Stimulated activated CD4-positive, alpha-beta T cell treated with anti-CD3 and anti-CD28 coated beads, Interleukin-1b, Interleukin-23, amount 100 ng/mL, for 24 hours (primary cell): ENCODE measurements around the gene RHBDF2.
A peak's percentile ranks its signal among the peaks of the same experiment; 100 is the strongest.

Experiments
- DNase-seq, 4 experiments: peaks; one replicate each; pipeline ENCODE4 v3.0.0-alpha.2; 2020; ENCODE audit warnings: low read depth in 4 of 4, low spot score in 1 of 4

Gene RHBDF2

GRCh38 chr17:76501018-76501826 is at the start of gene RHBDF2:
Gene RHBDF2, minus strand, starts transcription at chr17:76501423. Its CDS starts 19,899 bp downstream, at chr17:76481524.
- peak; percentile 80 to 99 (median 94) for DNase-seq

GRCh38 chr17:76549539-76549938 is 48.3 kb upstream of the RHBDF2 start:
- DNase-seq, result no peak

DNA sequence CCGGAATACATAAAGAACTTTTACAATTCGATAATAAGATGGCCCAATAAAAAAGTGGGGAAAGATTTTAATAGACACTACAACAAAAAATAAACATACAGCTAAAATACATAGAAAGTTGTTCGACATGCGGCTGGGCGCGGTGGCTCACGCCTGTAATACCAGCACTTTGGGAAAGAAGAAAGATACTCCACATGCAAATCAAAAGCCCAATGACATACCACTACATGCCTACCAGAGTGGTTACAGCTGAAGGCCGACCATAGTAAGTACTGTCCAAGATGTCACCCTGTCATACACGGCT is 47.9 kb upstream of the RHBDF2 start:
- no peak for DNase-seq

GRCh38 chr17:76548378-76549214 is 47.4 kb upstream of the RHBDF2 start:
- no peak for DNase-seq

DNA sequence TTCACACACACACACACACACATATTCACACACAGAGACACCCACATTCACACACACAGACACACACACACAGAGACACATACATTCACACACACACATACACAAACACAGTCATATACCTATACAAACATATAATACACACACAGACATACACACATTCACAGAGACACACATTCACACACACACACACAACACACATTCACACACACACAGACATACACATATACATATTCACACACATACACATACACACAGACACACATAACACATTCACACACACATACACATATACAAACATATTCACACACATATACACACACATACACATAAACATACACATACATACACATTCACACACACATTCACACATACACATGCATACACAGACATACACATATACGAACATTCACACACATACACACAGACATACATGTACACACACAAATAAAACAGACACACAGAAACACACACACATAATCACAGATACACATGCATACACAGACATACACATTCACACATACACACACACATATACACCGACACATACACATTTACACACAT is 46.5 kb upstream of the RHBDF2 start:
- DNase-seq, result no peak

DNA sequence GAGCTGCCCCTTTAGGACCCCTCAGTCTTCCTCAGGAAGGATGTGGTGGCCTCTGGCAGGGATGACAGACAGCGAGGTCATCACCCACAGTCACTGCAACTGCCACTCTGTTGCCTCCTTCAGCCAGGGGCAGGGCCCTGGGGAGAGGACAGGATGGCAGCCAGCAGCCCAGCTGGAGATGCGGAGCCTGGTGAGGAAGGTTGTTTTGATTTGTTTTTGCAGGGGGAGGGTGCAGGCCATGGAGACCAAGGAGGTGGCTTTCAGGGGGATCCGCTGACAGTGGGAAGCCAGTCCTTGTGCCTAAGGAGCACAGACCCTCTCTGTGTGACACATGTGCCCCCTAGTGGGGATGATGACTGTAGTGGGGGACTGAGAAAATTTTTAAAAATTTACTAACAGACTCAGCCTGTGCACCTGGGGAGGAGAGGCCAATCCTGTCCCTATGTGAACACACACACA is 46.0 kb upstream of the RHBDF2 start:
- DNase-seq, result no peak

DNA sequence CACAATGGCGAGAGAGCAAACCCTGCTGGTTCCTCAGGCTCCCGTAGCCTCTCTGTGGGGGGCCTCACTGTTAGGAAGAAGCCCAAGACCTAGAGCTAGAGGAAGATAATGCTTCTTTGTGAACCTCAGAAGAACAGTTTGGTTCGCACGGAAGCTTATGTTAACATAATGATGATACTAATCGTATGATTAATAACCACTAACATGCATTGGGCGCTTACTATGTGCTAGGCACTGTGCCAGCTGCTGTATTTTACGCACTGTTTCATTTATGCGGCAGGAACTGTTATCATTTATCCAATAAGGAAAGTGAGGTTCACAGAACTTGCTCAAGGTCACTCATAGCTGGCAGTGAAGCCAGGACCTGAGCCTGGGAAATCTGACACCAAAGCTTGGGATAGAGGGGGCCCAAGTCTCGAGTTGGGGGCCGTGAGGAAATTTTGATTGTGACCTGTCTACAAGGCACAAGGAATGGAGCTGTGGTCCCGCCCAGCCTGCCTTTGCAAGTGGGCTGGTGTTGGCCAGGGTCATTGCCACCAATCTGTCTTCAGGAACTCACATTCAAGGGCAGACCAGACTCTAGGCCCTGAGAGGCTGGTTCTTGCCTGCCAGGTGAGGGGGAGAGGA is 45.4 kb upstream of the RHBDF2 start:
- DNase-seq, result no peak

DNA sequence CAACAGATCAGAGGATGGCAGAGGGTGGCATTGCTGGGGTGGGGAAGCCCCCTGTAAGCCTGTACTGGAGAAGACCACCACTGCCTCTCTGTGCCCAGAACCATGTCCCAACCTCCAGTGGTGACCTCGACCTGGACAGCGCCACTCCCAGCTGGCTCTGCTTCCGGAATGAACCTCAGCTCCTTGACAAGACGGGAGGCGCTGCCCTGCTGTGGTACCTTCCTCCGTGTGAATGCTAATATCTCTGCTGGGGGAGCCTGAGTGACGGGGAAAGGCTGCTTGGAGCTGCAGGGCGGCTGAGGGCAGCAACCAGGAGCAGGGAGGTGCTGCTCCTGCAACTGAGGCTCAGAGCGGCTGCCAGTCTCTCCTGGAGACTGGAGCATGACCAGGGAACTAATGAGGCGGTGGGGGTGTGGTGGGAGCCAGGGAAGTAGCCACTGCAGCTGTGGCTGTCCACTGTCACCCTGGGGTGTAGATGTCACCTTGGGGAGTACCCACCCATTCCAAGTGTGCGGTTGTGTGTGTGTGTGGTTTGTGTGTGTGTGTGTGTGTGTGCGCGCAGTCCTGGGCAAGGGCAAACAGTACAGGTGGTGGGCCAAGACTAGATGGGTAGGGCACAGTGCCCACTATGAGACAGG is 44.8 kb upstream of the RHBDF2 start:
- no peak for DNase-seq

GRCh38 chr17:76544546-76545365 is 43.5 kb upstream of the RHBDF2 start:
- DNase-seq, result no peak

- DNase-seq, result no peak
These were observed 42.8 kb upstream of the RHBDF2 start for GRCh38 chr17:76543826-76544545.

DNA sequence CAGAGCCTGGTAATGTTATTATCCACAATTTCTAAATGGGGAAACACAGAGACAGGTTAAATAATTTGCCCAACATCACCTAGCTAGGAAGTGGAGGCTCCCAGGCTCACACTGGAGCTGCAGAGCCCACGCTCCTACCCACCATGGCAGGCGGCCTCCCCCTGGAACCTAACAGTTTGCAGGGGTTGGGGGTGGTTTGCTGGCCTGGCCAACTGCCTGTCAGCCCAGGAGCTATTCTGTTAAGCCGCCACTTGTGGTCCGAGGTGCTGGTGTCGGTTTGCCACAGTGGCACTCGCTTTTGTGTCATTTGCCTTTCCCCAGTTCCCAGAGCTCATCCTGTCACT is 42.2 kb upstream of the RHBDF2 start:
- DNase-seq, result no peak

DNA sequence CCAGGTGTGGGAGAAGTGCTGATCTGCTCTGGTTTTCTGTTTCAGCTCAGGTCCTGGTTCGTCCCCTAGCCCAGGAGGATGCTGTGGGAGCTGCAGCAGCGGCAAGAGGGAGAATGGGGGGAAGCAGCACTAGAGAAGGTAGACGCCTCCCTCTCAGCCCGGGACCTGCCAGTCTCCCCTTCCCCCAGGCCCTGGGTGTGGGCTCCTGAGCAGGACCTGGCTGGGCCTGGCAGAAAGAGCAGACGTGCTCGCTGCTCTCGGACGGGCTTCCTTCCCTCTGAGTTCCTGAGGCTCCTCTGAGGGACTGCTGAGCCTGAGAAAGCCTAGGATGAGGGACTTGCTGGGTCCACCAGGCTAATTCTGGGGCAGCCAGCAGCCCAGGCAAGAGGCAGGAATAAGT is 41.8 kb upstream of the RHBDF2 start:
- DNase-seq, result no peak

GRCh38 chr17:76542566-76542971 is 41.3 kb upstream of the RHBDF2 start:
- no peak for DNase-seq

DNA sequence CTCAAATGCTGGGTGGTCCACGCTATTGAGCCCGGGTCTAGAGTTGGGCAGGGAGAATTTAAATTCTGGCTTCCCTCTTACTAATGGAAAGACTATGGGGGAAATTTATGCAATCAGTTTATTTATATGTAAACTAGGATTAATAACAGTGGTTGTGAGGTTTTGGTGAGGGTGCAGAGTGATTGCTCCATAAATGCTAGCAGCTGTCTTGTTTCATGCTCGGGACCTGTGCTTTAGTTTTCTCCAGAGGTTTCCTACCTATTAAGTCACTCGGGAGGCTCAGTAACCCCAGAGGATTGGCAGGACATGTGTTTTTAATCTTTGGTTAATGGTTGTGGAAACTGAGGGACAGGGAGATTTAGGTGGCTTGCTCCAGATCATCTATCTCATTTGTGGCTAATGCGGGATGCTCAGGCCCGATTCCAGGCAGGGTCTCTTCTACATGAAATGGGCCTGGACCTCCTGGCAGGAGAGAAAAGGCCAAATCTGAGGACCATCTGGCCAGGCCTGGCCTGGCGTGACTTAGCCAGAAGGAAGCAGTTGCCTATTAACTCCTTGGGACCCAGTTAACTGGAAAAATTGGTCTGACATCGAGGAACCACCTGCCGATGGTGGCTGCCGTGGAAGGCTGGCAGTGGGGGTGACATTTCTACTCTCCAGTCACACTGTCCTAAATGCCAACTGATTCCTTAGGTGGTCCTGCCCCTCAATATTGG is 40.7 kb upstream of the RHBDF2 start:
- no peak for DNase-seq

DNA sequence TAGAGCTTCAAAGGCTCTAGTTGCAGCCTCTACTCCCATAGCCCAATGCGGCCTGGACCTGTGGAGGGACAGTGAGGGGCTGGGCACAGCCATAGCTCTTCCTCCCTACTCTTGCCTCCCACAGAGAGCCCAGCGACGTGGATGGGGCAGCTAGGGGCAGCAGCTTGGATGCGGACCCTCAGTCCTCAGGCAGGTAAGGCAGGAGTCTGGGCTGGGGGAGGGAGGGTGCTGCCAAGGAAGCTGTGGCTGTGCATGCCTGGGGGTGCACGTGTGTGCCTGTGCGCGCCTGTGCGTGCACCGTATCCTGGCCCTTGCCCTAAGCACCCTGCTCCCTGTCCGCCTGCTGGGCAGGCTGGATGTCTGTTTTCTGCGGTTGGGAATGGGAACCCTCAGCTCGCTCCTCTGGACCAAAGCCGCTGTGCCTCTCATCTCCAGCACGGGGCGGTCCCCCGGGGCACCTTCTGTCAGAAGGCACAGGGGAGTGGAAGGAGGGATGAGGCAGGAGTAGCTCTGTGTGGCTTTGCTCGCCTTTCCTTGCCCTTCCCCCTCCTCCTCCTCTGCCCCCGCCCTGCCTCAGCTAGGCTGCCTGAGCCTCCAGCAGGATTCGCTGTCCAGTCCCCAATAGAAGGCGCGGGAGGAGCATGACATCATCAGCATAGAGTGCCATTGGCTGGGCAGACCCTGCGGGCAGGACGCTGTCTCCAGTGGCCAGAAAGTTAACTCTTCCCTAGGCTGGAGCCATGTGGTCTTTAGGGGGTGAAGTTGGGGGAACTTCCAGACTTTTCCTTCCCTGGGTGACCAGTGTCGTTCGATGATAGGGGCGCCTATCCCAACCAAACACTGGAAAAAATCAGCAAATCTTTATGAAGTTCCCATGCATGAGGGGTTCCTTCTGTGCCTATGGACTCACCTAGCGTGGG is 39.4 kb upstream of the RHBDF2 start:
- DNase-seq, result no peak

DNA sequence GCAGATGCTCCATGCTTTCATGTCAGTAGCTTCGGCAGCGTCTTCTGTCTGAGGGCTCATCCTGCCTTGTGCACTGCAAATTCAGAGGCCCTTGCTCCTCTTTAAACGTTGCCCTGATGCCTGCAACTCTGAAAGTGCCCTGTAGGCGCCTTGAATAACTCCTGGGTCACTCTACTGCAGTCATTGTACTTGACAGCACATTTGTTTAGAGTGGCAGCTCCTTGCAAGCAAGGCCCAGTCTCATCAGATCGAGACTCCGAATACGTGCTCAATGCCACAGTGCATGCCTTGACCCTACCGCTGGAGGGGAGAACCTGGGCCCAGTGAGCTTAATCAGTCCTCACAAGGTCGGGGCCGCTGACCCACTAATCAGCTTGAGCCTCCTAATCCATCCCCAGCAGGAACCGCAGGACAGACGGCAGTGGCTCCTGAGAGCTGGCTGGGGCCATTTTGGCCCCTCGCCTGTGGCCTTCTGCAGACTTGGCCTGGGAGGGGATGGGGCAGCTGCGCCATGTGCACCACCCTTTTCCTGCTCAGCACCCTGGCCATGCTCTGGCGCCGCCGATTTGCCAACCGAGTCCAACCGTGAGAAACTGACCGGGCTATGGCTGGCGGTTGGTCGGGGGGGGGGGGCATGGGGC is 38.5 kb upstream of the RHBDF2 start, which contains the start of gene PRCD:
PRCD (plus strand) TSS at position 414 of the 641 bp plus-strand sequence; CDS start at position 512, 98 bp downstream.
- no peak for DNase-seq

DNA sequence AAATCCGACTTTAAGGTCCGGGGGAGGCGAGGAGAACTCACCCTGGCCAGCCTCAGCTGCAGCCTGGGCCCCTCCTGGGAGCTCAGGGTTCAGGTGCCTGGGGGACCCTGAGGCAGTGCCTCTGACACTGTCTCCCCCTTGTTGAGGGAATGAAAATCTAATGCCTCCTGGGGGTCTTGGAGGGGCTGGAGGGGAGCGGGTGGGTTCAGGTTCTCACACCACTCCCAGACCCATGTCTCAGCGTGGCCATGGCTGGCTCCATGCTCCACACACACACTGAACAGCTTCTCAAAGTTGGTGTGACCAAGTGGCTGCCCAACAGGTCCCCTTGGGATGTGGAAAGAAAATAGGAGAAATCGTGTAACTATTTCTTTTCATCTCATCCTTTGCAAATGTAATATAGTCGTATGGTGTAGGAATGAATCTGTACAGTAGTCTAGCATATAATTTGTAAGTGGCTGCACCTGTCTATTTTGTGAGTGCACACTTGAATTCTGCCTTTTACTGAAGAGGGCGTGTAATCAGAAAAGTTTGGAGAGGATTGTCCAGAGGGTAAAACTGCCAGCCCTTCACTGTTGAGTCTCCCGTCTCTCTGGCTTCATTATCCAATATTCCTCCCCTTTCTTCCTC is 37.8 kb upstream of the RHBDF2 start:
- DNase-seq, result no peak
